K562 (cell line): ENCODE data around the gene CCDC33. TPM values are rescaled to one million over a fixed set of nuclear protein-coding genes. Genes with fewer than 3 reads are reported as not detected.
A peak's percentile ranks its signal among the peaks of the same experiment; 100 is the strongest.

Source experiments
- BDP1 ChIP-seq: IDR thresholded peaks from 3 replicates; pipeline ENCODE4 v1.6.1; 2011; ENCODE audit not compliant: insufficient read length, insufficient read depth
- CEBPG ChIP-seq, 3 experiments: fragments of 200-800 bp in 1 of 3; sonication (Bioruptor generic) in 1 of 3; sonication (generic) in 1 of 3; formaldehyde crosslinking in 1 of 3; IDR thresholded peaks in 2 of 3; conservative IDR thresholded peaks in 1 of 3; 2 replicates each; pipeline versions ENCODE4 v1.6.1 to v1.8.0; 2016 to 2022; ENCODE audit warnings: missing compliant biosample characterization in 2 of 3, missing genetic modification characterization in 2 of 3, mild to moderate bottlenecking in 1 of 3, missing genetic modification reagents in 1 of 3
- DACH1 ChIP-seq: fragments of 450-650 bp; IDR thresholded peaks from 2 replicates; pipeline ENCODE4 v1.6.1; 2018; ENCODE audit not compliant: partially characterized antibody
- DIDO1 ChIP-seq: fragments of 450-650 bp; IDR thresholded peaks from 2 replicates; pipeline ENCODE4 v1.6.1; 2016; ENCODE audit warnings: low read depth, missing biosample characterization, missing genetic modification characterization
- ELF1 ChIP-seq: fragments of 200-800 bp; sonication (Bioruptor generic); IDR thresholded peaks from 2 replicates; pipeline ENCODE4 v1.6.1; 2016; ENCODE audit warnings: missing genetic modification characterization, missing compliant biosample characterization
- ETV1 ChIP-seq: fragments of 450-650 bp; conservative IDR thresholded peaks from 2 replicates; pipeline ENCODE4 v1.6.1; 2016; ENCODE audit warnings: missing genetic modification characterization, control low read depth, low read depth, missing compliant biosample characterization
- FOXP1 ChIP-seq: sonication (generic); formaldehyde crosslinking; IDR thresholded peaks from 2 replicates; pipeline ENCODE4 v1.8.0; 2022; ENCODE audit warnings: mild to moderate bottlenecking, missing genetic modification reagents
- MBD2 ChIP-seq: sonication (generic); IDR thresholded peaks from 2 replicates; pipeline ENCODE4 v1.6.1; 2016; ENCODE audit warnings: low read depth, borderline replicate concordance
- NR2C1 ChIP-seq, 2 experiments: fragments of 450-650 bp; IDR thresholded peaks; 2 replicates each; pipeline ENCODE4 v1.6.1; 2017; ENCODE audit warnings: mild to moderate bottlenecking in 2 of 2, antibody characterized with exemption in 1 of 2, inconsistent platforms in 1 of 2, missing compliant biosample characterization in 1 of 2, missing genetic modification characterization in 1 of 2
- SMARCA4 ChIP-seq: fragments of 450-650 bp; IDR thresholded peaks from 2 replicates; pipeline ENCODE4 v1.6.1; 2016
- SMARCC2 ChIP-seq: fragments of 450-650 bp; IDR thresholded peaks from 2 replicates; pipeline ENCODE4 v1.6.1; 2017; ENCODE audit warnings: antibody characterized with exemption, moderate library complexity, mild to moderate bottlenecking, low read depth
- TRIM24 ChIP-seq, 2 experiments: fragments of 450-650 bp; IDR thresholded peaks; 2 replicates each; pipeline ENCODE4 v1.6.1; 2016
- ZNF121 ChIP-seq: sonication (generic); formaldehyde crosslinking; conservative IDR thresholded peaks from 2 replicates; pipeline ENCODE4 v1.8.0; 2022; ENCODE audit warnings: missing genetic modification reagents
- ZNF143 ChIP-seq: sonication (generic); formaldehyde crosslinking; IDR thresholded peaks from 2 replicates; pipeline ENCODE4 v1.9.0; 2022; ENCODE audit warnings: mild to moderate bottlenecking, missing genetic modification reagents
- ZNF699 ChIP-seq: fragments of 250-450 bp; sonication (Bioruptor Pico); IDR thresholded peaks from 2 replicates; pipeline ENCODE4 v1.8.0; 2021; ENCODE audit warnings: mild to moderate bottlenecking, moderate library complexity; ENCODE audit not compliant: insufficient replicate concordance
- polyA plus RNA-seq, 8 experiments: library from polyadenylated mRNA; depleted of rRNA in 4 of 8; stranded (reverse) in 5 of 8; unstranded in 3 of 8; fragments of >200 nt; fragmentation: Nextera tagmentation in 2 of 8; fragmentation: Illumina TruSeq in 1 of 8; extraction: Ambion mirVana in 2 of 8; extraction: Trizol in 1 of 8; gene quantifications; 2 replicates each; pipeline versions ENCODE4 v1.2.1 to v1.2.3, GENCODE V29; 2011 to 2014; ENCODE audit warnings: inconsistent platforms in 1 of 8, missing spikeins in 1 of 8
- total RNA-seq, 7 experiments: library from RNA; depleted of rRNA in 6 of 7; stranded (reverse); fragments of >200 nt in 6 of 7; fragmentation: Illumina TruSeq in 2 of 7; extraction: Trizol in 2 of 7; gene quantifications; 2 replicates each; pipeline versions ENCODE4 v1.2.1 to v1.2.3, GENCODE V29; 2011 to 2021; ENCODE audit warnings: low replicate concordance in 1 of 7
- TF ChIP-seq, protein P1 (sequence below): sonication (generic); formaldehyde crosslinking; IDR thresholded peaks from 2 replicates; pipeline ENCODE4 v1.8.0; 2022; ENCODE audit warnings: missing genetic modification reagents, mild to moderate bottlenecking, moderate library complexity, borderline replicate concordance
- TF ChIP-seq, protein P2 (sequence below): sonication (generic); formaldehyde crosslinking; IDR thresholded peaks from 2 replicates; pipeline ENCODE4 v1.8.0; 2023; ENCODE audit warnings: mild to moderate bottlenecking, missing genetic modification reagents
- TF ChIP-seq, protein P3 (sequence below): sonication (generic); formaldehyde crosslinking; IDR thresholded peaks from 2 replicates; pipeline ENCODE4 v1.8.0; 2022; ENCODE audit warnings: mild to moderate bottlenecking, missing genetic modification reagents
- TF ChIP-seq, protein P4 (sequence below), 3 experiments: fragments of 200-800 bp in 1 of 3; sonication (Bioruptor generic) in 1 of 3; sonication (generic) in 1 of 3; formaldehyde crosslinking in 1 of 3; IDR thresholded peaks; 2 replicates each; pipeline versions ENCODE4 v1.6.1 to v1.8.0; 2016 to 2022; ENCODE audit warnings: mild to moderate bottlenecking in 2 of 3, missing compliant biosample characterization in 2 of 3, missing genetic modification characterization in 2 of 3, missing genetic modification reagents in 1 of 3

The CCDC33 gene
- total and polyA plus RNA-seq, 9 of the 15 experiments (the other 6 are each of a cell fraction or from before 2014, with no cell fraction given), result 0.08 to 1.1 (median 0.15) TPM; not detected in 4

DNA sequence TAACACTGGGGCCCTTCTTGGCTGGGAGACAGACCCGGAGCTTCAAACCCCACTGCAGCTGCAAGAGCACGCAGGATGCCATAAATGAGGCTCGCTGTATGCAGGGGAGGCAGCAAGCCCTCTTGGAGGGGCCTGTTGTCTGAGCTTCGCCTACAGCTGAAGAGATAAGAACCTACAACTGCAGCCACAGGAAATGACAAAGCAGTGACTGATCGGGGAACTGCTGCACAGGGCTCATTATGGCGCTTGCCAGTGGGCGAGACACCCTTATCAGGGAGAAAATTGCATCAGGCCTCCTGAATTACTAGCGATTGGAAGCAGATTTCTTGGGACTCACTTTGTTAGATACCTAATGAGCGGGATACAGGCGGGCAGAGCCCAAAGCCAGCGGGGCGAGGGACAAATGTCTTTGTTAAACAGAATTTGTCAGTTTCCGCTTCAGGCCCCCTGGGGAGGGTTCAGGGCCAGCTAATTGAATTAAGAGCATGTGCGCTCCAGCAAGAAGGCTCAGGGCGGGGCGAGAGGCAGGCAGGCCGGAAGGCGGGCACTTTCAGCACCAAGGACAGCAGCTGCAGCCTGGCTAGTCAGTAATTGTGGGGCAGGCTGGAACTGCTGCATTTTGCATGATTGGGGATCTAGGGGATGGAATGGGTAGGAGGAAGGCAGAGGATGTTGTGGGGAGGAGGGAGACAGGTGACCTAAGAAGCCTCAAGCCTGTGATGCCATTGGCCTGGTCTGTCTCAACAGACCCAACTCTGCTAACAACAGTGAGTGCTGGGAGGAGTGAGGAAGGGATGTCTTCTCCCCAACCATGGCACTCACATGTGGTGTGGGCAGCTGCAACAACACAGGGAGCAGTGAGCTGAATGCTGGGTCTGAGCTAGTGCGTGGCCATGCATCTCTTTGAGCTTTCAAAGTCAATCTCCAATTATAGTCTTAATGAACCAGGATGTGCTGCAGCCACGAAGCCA lies 55.3 kb downstream of the CCDC33 start (continued):
- TF ChIP-seq FOXP1 (peak; percentile 93), ZNF121 (no peak), NR2C1 (IDR thresholded peaks at IDR 0.05) (no peak), NR2C1 (tag; IDR thresholded peaks at IDR 0.05) (no peak), CEBPG (CRISPR knock-in tag; IDR thresholded peaks at IDR 0.05) (peak; percentile 51; the same call in 1 of the 2 replicates), CEBPG (tag; conservative IDR thresholded peaks at IDR 0.05 in 1 of 2, IDR thresholded peaks at IDR 0.05 in 1 of 2) (peak; percentile 59 to 92; a peak in 3 of 4 replicates), TRIM24 (IDR thresholded peaks at IDR 0.05) (0 out of 4 replicates have a peak, but pooled peaks of 1 of the 2 experiments have one; percentile 46), SMARCA4 (0 out of 2 replicates have a peak, but pooled peaks have one; percentile 36), DACH1 (peak; percentile 6), DIDO1 (no peak), SMARCC2 (no peak), ZNF699 (CRISPR knock-in tag) (no peak), ETV1 (tag) (peak; percentile 85), MBD2 (no peak), ELF1 (tag) (peak; percentile 59), ZNF143 (CRISPR knock-in tag) (peak; percentile 50; the same call in 1 of the 2 replicates), BDP1 (no peak)
- TF ChIP-seq, protein P1, sequence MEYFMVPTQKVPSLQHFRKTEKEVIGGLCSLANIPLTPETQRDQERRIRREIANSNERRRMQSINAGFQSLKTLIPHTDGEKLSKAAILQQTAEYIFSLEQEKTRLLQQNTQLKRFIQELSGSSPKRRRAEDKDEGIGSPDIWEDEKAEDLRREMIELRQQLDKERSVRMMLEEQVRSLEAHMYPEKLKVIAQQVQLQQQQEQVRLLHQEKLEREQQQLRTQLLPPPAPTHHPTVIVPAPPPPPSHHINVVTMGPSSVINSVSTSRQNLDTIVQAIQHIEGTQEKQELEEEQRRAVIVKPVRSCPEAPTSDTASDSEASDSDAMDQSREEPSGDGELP, result peak; percentile 90
- TF ChIP-seq, protein P2, sequence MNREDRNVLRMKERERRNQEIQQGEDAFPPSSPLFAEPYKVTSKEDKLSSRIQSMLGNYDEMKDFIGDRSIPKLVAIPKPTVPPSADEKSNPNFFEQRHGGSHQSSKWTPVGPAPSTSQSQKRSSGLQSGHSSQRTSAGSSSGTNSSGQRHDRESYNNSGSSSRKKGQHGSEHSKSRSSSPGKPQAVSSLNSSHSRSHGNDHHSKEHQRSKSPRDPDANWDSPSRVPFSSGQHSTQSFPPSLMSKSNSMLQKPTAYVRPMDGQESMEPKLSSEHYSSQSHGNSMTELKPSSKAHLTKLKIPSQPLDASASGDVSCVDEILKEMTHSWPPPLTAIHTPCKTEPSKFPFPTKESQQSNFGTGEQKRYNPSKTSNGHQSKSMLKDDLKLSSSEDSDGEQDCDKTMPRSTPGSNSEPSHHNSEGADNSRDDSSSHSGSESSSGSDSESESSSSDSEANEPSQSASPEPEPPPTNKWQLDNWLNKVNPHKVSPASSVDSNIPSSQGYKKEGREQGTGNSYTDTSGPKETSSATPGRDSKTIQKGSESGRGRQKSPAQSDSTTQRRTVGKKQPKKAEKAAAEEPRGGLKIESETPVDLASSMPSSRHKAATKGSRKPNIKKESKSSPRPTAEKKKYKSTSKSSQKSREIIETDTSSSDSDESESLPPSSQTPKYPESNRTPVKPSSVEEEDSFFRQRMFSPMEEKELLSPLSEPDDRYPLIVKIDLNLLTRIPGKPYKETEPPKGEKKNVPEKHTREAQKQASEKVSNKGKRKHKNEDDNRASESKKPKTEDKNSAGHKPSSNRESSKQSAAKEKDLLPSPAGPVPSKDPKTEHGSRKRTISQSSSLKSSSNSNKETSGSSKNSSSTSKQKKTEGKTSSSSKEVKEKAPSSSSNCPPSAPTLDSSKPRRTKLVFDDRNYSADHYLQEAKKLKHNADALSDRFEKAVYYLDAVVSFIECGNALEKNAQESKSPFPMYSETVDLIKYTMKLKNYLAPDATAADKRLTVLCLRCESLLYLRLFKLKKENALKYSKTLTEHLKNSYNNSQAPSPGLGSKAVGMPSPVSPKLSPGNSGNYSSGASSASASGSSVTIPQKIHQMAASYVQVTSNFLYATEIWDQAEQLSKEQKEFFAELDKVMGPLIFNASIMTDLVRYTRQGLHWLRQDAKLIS (CRISPR knock-in tag), result no peak
- TF ChIP-seq, protein P3, sequence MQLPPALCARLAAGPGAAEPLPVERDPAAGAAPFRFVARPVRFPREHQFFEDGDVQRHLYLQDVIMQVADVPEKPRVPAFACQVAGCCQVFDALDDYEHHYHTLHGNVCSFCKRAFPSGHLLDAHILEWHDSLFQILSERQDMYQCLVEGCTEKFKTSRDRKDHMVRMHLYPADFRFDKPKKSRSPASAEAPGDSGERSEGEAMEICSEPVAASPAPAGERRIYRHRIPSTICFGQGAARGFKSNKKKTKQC (CRISPR knock-in tag), result peak; percentile 99
- TF ChIP-seq, protein P4, sequence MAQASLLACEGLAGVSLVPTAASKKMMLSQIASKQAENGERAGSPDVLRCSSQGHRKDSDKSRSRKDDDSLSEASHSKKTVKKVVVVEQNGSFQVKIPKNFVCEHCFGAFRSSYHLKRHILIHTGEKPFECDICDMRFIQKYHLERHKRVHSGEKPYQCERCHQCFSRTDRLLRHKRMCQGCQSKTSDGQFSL (CRISPR knock-in tag; IDR thresholded peaks at IDR 0.05), result peak; percentile 50; the same call in 1 of the 2 replicates
- TF ChIP-seq, protein P4 (tag; IDR thresholded peaks at IDR 0.05), result no peak
